ENCODE measurements around the gene STRN4. TPM values are rescaled to one million over a fixed set of nuclear protein-coding genes. Genes with fewer than 3 reads are reported as not detected.

Gene STRN4
- total RNA-seq, 1 donor from 2014 or later: 124 TPM

GRCh38 chr19:46704379-46705076 lies 41.7 kb downstream of the STRN4 start:
- H3K36me3 Mint-ChIP-seq: peaks cover 25% of the 10 kb centered on the region
- DNase-seq (ENCODE audit: low spot score in 2 of 2, unreplicated experiment in 2 of 2): peak; percentile 55 to 86
- no peaks in the 10 kb centered on the region for H3K27me3 Mint-ChIP-seq (ENCODE audit: low read depth)
- H3K9me3 Mint-ChIP-seq: no peaks in the 10 kb centered on the region
- H3K4me3 Mint-ChIP-seq: no peak overlapping the region
- H3K27ac Mint-ChIP-seq: no peak overlapping the region
- no peaks in the 10 kb centered on the region for H3K4me1 Mint-ChIP-seq
- TF ChIP-seq CTCF (IDR thresholded peaks at IDR 0.05; ENCODE audit: unreplicated experiment): peak; percentile 90

GRCh38 chr19:46700704-46701103 lies 45.5 kb downstream of the STRN4 start:
- Mint-ChIP-seq H3K4me1 (peaks cover 3% of the 10 kb centered on the region), H3K27ac (no peak overlapping the region), H3K36me3 (peaks cover 24% of the 10 kb centered on the region), H3K4me3 (no peak overlapping the region), H3K27me3 (ENCODE audit: low read depth) (no peaks in the 10 kb centered on the region), H3K9me3 (no peaks in the 10 kb centered on the region)
- no peak for DNase-seq (ENCODE audit: low spot score in 2 of 2, unreplicated experiment in 2 of 2)
- TF ChIP-seq CTCF (IDR thresholded peaks at IDR 0.05; ENCODE audit: unreplicated experiment): no peak

GRCh38 chr19:46698395-46699321 lies 47.6 kb downstream of the STRN4 start:
- Mint-ChIP-seq H3K36me3 (peaks cover 37% of the 10 kb centered on the region), H3K27me3 (ENCODE audit: low read depth) (no peaks in the 10 kb centered on the region), H3K27ac (no peak overlapping the region), H3K4me1 (peaks cover 3% of the 10 kb centered on the region), H3K4me3 (no peak overlapping the region), H3K9me3 (no peaks in the 10 kb centered on the region)
- no peak for TF ChIP-seq CTCF (IDR thresholded peaks at IDR 0.05; ENCODE audit: unreplicated experiment)
- no peak for DNase-seq (ENCODE audit: low spot score in 2 of 2, unreplicated experiment in 2 of 2)

GRCh38 chr19:46697204-46697960 lies 48.9 kb downstream of the STRN4 start:
- H3K27ac Mint-ChIP-seq: peak overlapping the region; percentile 66
- peak; percentile 76 to 84 for DNase-seq (ENCODE audit: low spot score in 2 of 2, unreplicated experiment in 2 of 2)

More at GRCh38 chr19:46697204-46697960, 48.9 kb downstream of the STRN4 start:
- peak overlapping the region; percentile 26 for H3K4me3 Mint-ChIP-seq
- peaks cover 3% of the 10 kb centered on the region for H3K4me1 Mint-ChIP-seq
- peaks cover 4% of the 10 kb centered on the region for H3K9me3 Mint-ChIP-seq
- TF ChIP-seq CTCF (IDR thresholded peaks at IDR 0.05; ENCODE audit: unreplicated experiment): no peak
- H3K27me3 Mint-ChIP-seq (ENCODE audit: low read depth): no peaks in the 10 kb centered on the region
- H3K36me3 Mint-ChIP-seq: peaks cover 48% of the 10 kb centered on the region
